H1 (cell line): ENCODE data around the gene RASAL2. TPM values are rescaled to one million over a fixed set of nuclear protein-coding genes. Genes with fewer than 3 reads are reported as not detected.

Experiments
- EP300 ChIP-seq, 2 experiments: IDR thresholded peaks; 1 replicate in 1 of 2; 2 replicates in 1 of 2; pipeline ENCODE4 v1.6.1; 2011 to 2012; ENCODE audit warnings: low read depth in 2 of 2, low read length in 2 of 2, mild to moderate bottlenecking in 2 of 2, borderline replicate concordance in 1 of 2, inconsistent platforms in 1 of 2, moderate library complexity in 1 of 2
- JUND ChIP-seq: IDR thresholded peaks from 2 replicates; pipeline ENCODE4 v1.6.1; 2011; ENCODE audit warnings: mild to moderate bottlenecking, improper control_type of control experiment, low read length
- PHF8 ChIP-seq: fragments of 200-600 bp; sonication (generic); conservative IDR thresholded peaks from 2 replicates; pipeline ENCODE4 v1.7.1; 2012; ENCODE audit warnings: low read depth, mild to moderate bottlenecking, inconsistent platforms, low read length, moderate library complexity
- RBBP5 ChIP-seq: IDR thresholded peaks from 2 replicates; pipeline ENCODE4 v1.7.1; 2012; ENCODE audit warnings: low read depth, mild to moderate bottlenecking, inconsistent platforms, low read length, moderate library complexity, borderline replicate concordance
- SIX5 ChIP-seq: IDR thresholded peaks from 2 replicates; pipeline ENCODE4 v1.6.1; 2011; ENCODE audit warnings: mild to moderate bottlenecking, low read depth, low read length
- TAF1 ChIP-seq: IDR thresholded peaks from 2 replicates; pipeline ENCODE4 v1.6.1; 2011; ENCODE audit warnings: mild to moderate bottlenecking, low read depth, low read length
- TAF7 ChIP-seq: optimal IDR thresholded peaks from 2 replicates; pipeline ENCODE3; 2011; ENCODE audit warnings: low read depth, mild to moderate bottlenecking, inconsistent platforms, low read length, moderate library complexity, borderline replicate concordance
- TBP ChIP-seq: IDR thresholded peaks from 2 replicates; pipeline ENCODE4 v1.6.1; 2011; ENCODE audit warnings: low read depth, low read length, improper control_type of control experiment
- TCF12 ChIP-seq: IDR thresholded peaks from 2 replicates; pipeline ENCODE4 v1.6.1; 2011; ENCODE audit warnings: low read depth, mild to moderate bottlenecking, low read length
- TEAD4 ChIP-seq: IDR thresholded peaks from 2 replicates; pipeline ENCODE4 v1.6.1; 2012; ENCODE audit warnings: low read depth, low read length, inconsistent platforms, mixed read lengths
- YY1 ChIP-seq: IDR thresholded peaks from 2 replicates; pipeline ENCODE4 v1.6.1; 2011; ENCODE audit warnings: low read depth, mild to moderate bottlenecking, low read length
- polyA plus RNA-seq, 7 experiments: library from polyadenylated mRNA; depleted of rRNA in 3 of 7; stranded (reverse) in 5 of 7; unstranded in 2 of 7; fragments of >200 nt in 5 of 7; fragments of 200-250 nt in 2 of 7; gene quantifications; 1 replicate in 5 of 7; 2 replicates in 1 of 7; 4 replicates in 1 of 7; pipeline versions ENCODE4 v1.2.1 to v1.2.3, GENCODE V29; 2011 to 2013; ENCODE audit warnings: missing spikeins in 2 of 7, mixed read lengths in 2 of 7
- total RNA-seq: library from RNA; stranded (reverse); fragmentation: NEBNext Ultra II Directional; extraction: Animal tissue kit (Norgen Biotek cat#: 25700); gene quantifications from 2 replicates; pipeline ENCODE4 v1.2.1, GENCODE V29; 2021
- TF ChIP-seq, protein P1 (sequence below): fragments of 300-600 bp; sonication (generic); IDR thresholded peaks from 2 replicates; pipeline ENCODE4 v1.7.1; 2012; ENCODE audit warnings: low read length, moderate library complexity, mild to moderate bottlenecking, inconsistent platforms; ENCODE audit not compliant: insufficient replicate concordance

Gene RASAL2
- total and polyA plus RNA-seq, 2 of the 8 experiments (the other 6 are each of a cell fraction or from before 2014, with no cell fraction given), result 15.9 to 32.5 TPM

DNA sequence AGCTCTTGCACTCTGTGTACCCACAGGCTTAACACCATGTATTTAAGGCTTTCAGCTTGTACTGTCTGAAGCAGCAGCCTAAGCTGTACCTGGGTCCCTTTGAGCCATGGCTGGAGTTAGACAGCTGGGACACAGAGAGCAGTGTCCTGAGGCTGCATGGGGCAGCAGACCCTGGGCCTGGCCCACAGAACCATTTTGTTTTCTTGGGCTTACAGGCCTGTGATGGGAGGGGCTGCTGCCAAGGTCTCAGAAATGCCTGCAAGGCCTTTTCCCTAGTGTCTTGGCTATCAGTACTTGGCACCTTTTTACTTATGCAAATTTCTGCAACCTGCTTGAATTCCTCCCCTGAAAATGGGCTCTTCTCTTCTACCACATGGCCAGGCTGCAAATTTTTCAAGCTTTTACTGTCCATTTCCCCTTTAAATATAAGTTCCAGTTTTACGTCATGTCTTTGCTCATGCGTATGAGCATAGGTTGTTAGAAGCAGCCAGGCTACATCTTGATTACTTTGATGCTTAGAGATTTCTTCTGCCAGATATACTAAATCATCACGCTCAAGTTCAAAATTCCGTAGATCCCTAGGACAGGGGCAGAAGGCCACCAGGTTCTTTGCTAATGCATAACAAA is 259.0 kb downstream of the RASAL2 start (continued):
- TF ChIP-seq, protein P1, sequence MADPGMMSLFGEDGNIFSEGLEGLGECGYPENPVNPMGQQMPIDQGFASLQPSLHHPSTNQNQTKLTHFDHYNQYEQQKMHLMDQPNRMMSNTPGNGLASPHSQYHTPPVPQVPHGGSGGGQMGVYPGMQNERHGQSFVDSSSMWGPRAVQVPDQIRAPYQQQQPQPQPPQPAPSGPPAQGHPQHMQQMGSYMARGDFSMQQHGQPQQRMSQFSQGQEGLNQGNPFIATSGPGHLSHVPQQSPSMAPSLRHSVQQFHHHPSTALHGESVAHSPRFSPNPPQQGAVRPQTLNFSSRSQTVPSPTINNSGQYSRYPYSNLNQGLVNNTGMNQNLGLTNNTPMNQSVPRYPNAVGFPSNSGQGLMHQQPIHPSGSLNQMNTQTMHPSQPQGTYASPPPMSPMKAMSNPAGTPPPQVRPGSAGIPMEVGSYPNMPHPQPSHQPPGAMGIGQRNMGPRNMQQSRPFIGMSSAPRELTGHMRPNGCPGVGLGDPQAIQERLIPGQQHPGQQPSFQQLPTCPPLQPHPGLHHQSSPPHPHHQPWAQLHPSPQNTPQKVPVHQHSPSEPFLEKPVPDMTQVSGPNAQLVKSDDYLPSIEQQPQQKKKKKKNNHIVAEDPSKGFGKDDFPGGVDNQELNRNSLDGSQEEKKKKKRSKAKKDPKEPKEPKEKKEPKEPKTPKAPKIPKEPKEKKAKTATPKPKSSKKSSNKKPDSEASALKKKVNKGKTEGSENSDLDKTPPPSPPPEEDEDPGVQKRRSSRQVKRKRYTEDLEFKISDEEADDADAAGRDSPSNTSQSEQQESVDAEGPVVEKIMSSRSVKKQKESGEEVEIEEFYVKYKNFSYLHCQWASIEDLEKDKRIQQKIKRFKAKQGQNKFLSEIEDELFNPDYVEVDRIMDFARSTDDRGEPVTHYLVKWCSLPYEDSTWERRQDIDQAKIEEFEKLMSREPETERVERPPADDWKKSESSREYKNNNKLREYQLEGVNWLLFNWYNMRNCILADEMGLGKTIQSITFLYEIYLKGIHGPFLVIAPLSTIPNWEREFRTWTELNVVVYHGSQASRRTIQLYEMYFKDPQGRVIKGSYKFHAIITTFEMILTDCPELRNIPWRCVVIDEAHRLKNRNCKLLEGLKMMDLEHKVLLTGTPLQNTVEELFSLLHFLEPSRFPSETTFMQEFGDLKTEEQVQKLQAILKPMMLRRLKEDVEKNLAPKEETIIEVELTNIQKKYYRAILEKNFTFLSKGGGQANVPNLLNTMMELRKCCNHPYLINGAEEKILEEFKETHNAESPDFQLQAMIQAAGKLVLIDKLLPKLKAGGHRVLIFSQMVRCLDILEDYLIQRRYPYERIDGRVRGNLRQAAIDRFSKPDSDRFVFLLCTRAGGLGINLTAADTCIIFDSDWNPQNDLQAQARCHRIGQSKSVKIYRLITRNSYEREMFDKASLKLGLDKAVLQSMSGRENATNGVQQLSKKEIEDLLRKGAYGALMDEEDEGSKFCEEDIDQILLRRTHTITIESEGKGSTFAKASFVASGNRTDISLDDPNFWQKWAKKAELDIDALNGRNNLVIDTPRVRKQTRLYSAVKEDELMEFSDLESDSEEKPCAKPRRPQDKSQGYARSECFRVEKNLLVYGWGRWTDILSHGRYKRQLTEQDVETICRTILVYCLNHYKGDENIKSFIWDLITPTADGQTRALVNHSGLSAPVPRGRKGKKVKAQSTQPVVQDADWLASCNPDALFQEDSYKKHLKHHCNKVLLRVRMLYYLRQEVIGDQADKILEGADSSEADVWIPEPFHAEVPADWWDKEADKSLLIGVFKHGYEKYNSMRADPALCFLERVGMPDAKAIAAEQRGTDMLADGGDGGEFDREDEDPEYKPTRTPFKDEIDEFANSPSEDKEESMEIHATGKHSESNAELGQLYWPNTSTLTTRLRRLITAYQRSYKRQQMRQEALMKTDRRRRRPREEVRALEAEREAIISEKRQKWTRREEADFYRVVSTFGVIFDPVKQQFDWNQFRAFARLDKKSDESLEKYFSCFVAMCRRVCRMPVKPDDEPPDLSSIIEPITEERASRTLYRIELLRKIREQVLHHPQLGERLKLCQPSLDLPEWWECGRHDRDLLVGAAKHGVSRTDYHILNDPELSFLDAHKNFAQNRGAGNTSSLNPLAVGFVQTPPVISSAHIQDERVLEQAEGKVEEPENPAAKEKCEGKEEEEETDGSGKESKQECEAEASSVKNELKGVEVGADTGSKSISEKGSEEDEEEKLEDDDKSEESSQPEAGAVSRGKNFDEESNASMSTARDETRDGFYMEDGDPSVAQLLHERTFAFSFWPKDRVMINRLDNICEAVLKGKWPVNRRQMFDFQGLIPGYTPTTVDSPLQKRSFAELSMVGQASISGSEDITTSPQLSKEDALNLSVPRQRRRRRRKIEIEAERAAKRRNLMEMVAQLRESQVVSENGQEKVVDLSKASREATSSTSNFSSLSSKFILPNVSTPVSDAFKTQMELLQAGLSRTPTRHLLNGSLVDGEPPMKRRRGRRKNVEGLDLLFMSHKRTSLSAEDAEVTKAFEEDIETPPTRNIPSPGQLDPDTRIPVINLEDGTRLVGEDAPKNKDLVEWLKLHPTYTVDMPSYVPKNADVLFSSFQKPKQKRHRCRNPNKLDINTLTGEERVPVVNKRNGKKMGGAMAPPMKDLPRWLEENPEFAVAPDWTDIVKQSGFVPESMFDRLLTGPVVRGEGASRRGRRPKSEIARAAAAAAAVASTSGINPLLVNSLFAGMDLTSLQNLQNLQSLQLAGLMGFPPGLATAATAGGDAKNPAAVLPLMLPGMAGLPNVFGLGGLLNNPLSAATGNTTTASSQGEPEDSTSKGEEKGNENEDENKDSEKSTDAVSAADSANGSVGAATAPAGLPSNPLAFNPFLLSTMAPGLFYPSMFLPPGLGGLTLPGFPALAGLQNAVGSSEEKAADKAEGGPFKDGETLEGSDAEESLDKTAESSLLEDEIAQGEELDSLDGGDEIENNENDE, result no peak
- no peak for TF ChIP-seq TEAD4
- TF ChIP-seq TAF7, result no peak
- no peak for TF ChIP-seq YY1
- no peak for TF ChIP-seq TCF12
- TF ChIP-seq PHF8, result no peak
- TF ChIP-seq SIX5, result no peak
- TF ChIP-seq TBP, result no peak
- TF ChIP-seq TAF1, result no peak
- no peak for TF ChIP-seq EP300 (IDR thresholded peaks at IDR 0.05; ENCODE audit: borderline replicate concordance in 1 of 2, low read depth in 2 of 2, low read length in 2 of 2)
- no peak for TF ChIP-seq JUND
- no peak for TF ChIP-seq RBBP5
